Measurements from ENCODE around the gene COL19A1.
"Not testable (repeated sequence)": the region's sequence is repeated elsewhere in the genome, so short reads cannot be mapped to it uniquely, and the experiment has no call there.

Gene COL19A1

DNA sequence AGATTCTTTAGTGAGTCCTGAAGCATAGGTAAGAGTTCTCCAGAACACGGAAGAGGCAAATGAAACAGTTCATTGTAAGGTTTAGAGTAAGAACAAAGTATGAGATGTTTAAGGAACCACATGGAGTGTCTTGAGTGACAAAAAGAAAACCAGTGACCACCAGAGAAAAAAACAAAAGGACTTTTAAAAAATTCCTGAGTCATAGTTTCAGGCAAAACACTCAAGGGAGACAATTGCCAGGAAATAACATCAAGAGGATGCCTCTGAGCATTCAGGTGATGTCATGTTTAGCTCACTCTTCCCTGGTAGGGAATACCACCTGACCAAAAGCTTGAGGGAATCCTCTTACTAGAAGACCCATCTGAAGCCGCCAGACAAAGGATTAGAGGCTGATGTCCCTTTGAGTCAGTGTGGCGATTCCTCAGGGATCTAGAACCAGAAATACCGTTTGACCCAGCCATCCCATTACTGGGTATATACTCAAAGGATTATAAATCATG, 110.3 kb downstream of the COL19A1 start:
- no peak for DNase-seq

- peak; percentile 7 for DNase-seq
These were observed 114.3 kb downstream of the COL19A1 start for GRCh38 chr6:69980624-69981023.

GRCh38 chr6:69984506-69984905, 118.2 kb downstream of the COL19A1 start:
- no peak for DNase-seq

- DNase-seq, result no peak
These were observed 118.8 kb downstream of the COL19A1 start for GRCh38 chr6:69985180-69985579.

DNA sequence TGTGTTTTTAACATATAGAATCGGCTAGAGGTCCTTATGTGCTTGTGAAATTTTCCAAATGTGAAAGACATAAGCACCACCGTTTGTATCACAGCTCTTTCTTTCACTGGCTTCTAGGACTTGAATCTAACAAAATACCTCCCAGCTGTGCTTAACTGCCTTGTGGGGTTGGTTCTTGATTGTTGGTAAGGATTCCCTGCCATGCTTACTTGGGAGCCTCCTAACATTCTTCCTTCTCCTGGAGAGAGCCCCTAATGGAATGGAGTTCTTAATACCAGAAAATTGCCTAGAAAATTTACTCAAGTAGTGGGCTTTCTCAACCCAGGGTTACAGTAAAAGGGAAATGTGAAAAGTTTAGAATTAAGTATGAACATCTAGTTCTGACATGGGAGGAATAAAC, 121.2 kb downstream of the COL19A1 start:
- DNase-seq, result no peak

- DNase-seq, result no peak
These were observed 122.2 kb downstream of the COL19A1 start for GRCh38 chr6:69988458-69989126.

DNA sequence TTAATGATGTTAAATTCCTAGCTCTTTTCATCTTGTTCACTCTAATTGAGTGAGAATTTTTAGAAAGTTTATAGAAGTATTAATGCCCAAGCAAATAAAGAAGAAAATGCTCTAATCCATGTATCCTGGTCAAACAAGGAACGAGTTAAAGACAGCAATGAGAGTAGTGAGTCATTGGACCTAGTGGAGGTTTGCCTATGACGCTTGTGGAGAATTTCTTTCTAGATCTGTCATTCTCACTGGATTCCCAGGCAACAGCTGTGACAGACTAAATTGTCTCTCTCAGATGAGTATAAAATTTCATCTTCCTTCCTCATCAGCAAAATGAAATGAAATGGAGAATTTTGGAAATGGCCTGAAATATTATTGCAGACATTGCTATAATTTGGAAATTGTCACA, 127.9 kb downstream of the COL19A1 start:
- DNase-seq, result no peak

- no peak for DNase-seq
These were observed 141.8 kb downstream of the COL19A1 start for GRCh38 chr6:70008189-70008588.

DNA sequence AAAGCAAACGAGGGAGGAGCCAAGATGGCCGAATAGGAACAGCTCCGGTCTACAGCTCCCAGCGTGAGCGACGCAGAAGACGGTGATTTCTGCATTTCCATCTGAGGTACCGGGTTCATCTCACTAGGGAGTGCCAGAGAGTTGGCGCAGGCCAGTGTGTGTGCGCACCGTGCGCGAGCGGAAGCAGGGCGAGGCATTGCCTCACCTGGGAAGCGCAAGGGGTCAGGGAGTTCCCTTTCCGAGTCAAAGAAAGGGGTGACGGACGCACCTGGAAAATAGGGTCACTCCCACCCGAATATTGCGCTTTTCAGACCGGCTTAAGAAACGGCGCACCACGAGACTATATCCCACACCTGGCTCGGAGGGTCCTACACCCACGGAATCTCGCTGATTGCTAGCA, 144.0 kb downstream of the COL19A1 start:
- not testable (repeated sequence) for DNase-seq

DNA sequence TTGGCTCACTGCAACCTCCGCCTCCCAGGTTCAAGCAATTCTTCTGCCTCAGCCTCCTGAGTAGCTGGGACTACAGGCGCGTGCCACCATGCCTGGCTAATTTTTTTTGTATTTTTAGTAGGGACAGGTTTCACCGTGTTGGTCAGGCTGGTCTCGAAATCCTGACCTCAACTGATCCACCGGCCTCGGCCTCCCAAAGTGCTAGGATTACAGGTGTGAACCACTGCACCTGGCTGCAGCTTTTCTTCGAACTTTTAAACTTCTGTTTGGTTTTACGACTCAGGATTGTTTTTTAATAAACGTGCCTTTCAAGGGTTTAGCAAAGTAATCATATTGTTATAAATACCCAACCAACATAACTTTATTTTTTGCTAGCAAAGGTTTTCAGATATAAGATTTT, 156.8 kb downstream of the COL19A1 start:
- not testable (repeated sequence) for DNase-seq

GRCh38 chr6:70028246-70028645, 161.9 kb downstream of the COL19A1 start:
- no peak for DNase-seq

GRCh38 chr6:70028926-70029325, 162.6 kb downstream of the COL19A1 start:
- no peak for DNase-seq

DNA sequence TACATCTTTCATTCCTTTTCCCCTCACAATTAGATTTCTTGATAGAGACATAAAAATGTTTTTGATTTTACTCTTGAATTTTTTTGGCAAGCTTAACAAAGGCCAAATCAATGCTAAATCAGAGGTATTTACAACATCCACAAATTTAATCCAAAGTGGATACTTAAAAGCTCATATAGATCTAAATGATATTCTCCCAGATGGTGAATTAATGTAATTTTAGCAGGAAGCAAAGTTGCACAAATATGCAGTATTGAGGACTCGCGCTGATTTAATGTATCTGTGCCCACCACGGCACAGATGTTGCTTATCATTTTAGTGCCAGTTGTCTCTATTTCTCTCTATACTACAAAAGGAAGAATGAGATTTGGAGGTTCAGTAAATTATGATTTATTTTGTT, 167.4 kb downstream of the COL19A1 start:
- DNase-seq, result no peak

DNA sequence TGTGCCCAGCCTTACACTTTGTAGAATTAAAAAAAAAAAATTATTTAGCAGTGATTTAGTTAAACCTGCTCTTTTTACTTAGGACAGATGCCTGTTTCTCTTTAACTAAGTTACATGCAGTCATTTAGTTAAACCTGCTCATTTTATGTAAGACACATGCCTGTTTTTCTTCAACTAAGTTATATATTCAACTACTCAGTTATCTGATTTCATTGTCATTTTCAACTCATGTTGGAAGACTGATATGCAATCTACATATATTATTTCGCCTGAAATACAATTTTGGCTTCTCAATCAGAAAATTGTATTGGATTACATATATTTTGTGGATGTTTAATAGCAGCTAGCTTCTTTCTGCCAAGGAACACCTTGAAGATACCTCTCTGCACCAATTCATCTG, 171.1 kb downstream of the COL19A1 start:
- DNase-seq, result no peak

DNA sequence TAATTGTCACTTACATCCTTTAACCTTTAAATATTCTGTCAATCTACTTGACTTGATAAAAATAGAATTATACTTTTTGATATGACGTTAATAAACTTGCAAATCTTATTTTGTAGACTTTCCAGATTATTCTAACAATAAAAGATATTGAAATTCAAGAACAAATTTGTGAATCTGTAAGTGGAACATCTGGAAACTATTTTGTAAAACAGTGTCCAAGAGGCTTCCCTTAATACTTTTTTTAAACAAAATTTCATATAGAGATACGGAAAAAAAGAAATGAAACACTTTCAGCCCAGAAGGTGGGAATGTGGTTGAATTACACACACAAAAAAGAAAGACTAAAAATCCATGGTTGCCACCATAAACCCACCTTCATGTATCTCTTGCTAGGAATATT, 174.4 kb downstream of the COL19A1 start:
- no peak for DNase-seq

- DNase-seq, result no peak
These were observed 175.1 kb downstream of the COL19A1 start for GRCh38 chr6:70041411-70041810.

DNA sequence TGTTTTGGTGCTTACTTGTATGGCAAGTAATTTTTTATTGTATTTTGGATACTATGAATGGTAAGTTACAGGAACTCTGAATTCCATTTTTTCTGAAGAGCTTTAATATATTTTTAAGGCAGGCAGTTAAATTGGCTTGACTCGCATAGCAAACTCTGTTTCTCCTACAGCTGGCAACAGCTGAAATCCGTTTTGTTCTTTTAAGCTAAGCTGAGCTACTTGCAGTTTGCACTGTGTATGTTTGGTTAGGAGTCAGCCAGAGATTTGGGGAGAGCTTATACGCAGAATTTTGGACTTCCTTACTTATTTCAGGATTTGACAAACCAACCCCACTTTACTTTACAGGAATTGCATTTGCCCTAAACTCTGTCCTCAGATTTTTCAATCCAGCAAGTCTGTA, 179.1 kb downstream of the COL19A1 start:
- DNase-seq, result no peak

- DNase-seq, result no peak
These were observed 185.1 kb downstream of the COL19A1 start for GRCh38 chr6:70051197-70052124.

- DNase-seq, result peak; percentile 86
These were observed 192.8 kb downstream of the COL19A1 start for GRCh38 chr6:70059039-70059719.

GRCh38 chr6:70060680-70061079, 194.3 kb downstream of the COL19A1 start:
- DNase-seq, result no peak

DNA sequence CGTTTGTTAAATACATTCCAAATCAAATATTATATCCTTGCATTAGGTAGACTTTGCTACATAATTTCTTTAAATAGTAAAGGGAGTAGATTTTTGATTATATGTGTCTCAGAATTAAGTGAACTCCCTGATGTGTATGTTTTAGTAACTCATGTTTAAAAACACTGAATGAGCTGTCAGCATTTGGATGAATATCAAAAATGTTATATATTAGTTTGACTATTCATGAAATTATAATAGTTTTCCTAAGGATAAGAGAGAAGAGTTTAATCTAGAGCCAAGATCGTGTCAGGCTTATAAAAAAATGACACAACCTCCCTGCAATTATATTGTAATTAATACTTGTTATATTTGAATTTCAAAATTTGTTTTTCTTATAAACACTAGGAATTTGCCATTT, 195.2 kb downstream of the COL19A1 start:
- DNase-seq, result no peak

- DNase-seq, result no peak
These were observed 195.7 kb downstream of the COL19A1 start for GRCh38 chr6:70062010-70062409.

DNA sequence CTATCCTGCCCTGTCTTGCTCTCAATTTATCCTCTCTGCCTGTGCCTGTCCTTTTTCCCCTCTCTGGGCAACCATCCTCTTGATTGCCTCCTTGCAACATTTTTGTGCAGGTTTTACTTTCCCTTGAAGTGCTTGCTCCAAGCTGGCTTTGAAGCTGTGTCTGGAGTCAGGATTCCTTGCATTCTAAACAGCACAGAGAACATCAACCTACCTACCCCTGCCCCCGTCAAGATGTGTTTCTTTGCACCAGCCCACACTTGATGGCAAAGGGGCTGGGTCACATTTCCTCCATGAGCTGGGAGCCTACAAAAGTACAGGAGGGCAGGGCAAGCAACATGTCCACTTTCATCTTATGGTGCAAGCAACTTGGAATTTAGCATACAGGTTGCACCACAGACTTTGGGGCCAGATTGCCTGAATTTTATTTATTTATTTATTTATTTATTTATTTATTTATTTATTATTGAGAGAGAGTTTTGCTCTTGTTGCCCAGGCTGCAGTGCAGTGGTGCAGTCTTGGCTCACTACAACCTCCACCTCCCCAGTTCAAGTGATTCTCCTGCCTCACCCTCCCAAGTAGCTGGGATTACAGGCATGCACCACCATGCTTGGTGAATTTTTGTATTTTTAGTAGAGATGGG, 206.3 kb downstream of the COL19A1 start:
- no peak for DNase-seq

All from NCI-H524 treated with DMSO at 0.1 percent for 48 hours (cell line).